ENCODE results near the gene AKT1S1.

AKT1S1 gene

GRCh38 chr19:49837009-49837310, 40.2 kb downstream of the AKT1S1 start:
- no peak overlapping the region for H3K27ac Mint-ChIP-seq
- no peak for DNase-seq
- no peaks in the 10 kb centered on the region for H3K9me3 Mint-ChIP-seq
- no peak for TF ChIP-seq CTCF (IDR thresholded peaks at IDR 0.05)
- H3K4me1 Mint-ChIP-seq = peaks cover 29% of the 10 kb centered on the region
- H3K36me3 Mint-ChIP-seq (ENCODE audit: low read depth) = peaks cover 66% of the 10 kb centered on the region
- peaks cover 11% of the 10 kb centered on the region for H3K27me3 Mint-ChIP-seq (ENCODE audit: low read depth, poor library complexity)
- H3K4me3 Mint-ChIP-seq = no peak overlapping the region

- no peak for TF ChIP-seq CTCF (IDR thresholded peaks at IDR 0.05)
- peaks cover 66% of the 10 kb centered on the region for H3K36me3 Mint-ChIP-seq (ENCODE audit: low read depth)
Observed at GRCh38 chr19:49836176-49837008, 40.8 kb downstream of the AKT1S1 start.

GRCh38 chr19:49835562-49835961, 41.6 kb downstream of the AKT1S1 start:
- Mint-ChIP-seq H3K27me3 (ENCODE audit: low read depth, poor library complexity) (peaks cover 11% of the 10 kb centered on the region), H3K4me3 (no peak overlapping the region), H3K4me1 (peaks cover 30% of the 10 kb centered on the region), H3K9me3 (no peaks in the 10 kb centered on the region), H3K27ac (no peak overlapping the region), H3K36me3 (ENCODE audit: low read depth) (peaks cover 60% of the 10 kb centered on the region)
- DNase-seq = no peak
- TF ChIP-seq CTCF (IDR thresholded peaks at IDR 0.05) = no peak

More at GRCh38 chr19:49836176-49837008, 40.8 kb downstream of the AKT1S1 start:
- H3K27ac Mint-ChIP-seq = no peak overlapping the region
- H3K4me3 Mint-ChIP-seq = no peak overlapping the region
- DNase-seq = no peak
- peaks cover 11% of the 10 kb centered on the region for H3K27me3 Mint-ChIP-seq (ENCODE audit: low read depth, poor library complexity)
- H3K9me3 Mint-ChIP-seq = no peaks in the 10 kb centered on the region
- H3K4me1 Mint-ChIP-seq = peaks cover 33% of the 10 kb centered on the region

- no peak for DNase-seq
- Mint-ChIP-seq H3K27ac (peak overlapping the region; percentile 90), H3K4me1 (peaks cover 30% of the 10 kb centered on the region)
Observed at GRCh38 chr19:49833599-49833998, 43.6 kb downstream of the AKT1S1 start.

GRCh38 chr19:49832556-49832955, 44.6 kb downstream of the AKT1S1 start:
- TF ChIP-seq CTCF (IDR thresholded peaks at IDR 0.05) = no peak
- Mint-ChIP-seq H3K4me3 (no peak overlapping the region), H3K36me3 (ENCODE audit: low read depth) (peaks cover 30% of the 10 kb centered on the region), H3K4me1 (peaks cover 32% of the 10 kb centered on the region), H3K27ac (peak overlapping the region; percentile 90), H3K9me3 (no peaks in the 10 kb centered on the region), H3K27me3 (ENCODE audit: low read depth, poor library complexity) (peaks cover 9% of the 10 kb centered on the region)
- no peak for DNase-seq

More at GRCh38 chr19:49833599-49833998, 43.6 kb downstream of the AKT1S1 start:
- Mint-ChIP-seq H3K4me3 (no peak overlapping the region), H3K9me3 (no peaks in the 10 kb centered on the region), H3K36me3 (ENCODE audit: low read depth) (peaks cover 41% of the 10 kb centered on the region), H3K27me3 (ENCODE audit: low read depth, poor library complexity) (peaks cover 11% of the 10 kb centered on the region)
- TF ChIP-seq CTCF (IDR thresholded peaks at IDR 0.05) = no peak

- DNase-seq = no peak
- Mint-ChIP-seq H3K36me3 (ENCODE audit: low read depth) (peaks cover 24% of the 10 kb centered on the region), H3K4me3 (no peak overlapping the region), H3K27me3 (ENCODE audit: low read depth, poor library complexity) (peaks cover 2% of the 10 kb centered on the region), H3K9me3 (no peaks in the 10 kb centered on the region), H3K27ac (peak overlapping the region; percentile 87), H3K4me1 (peaks cover 37% of the 10 kb centered on the region)
- TF ChIP-seq CTCF (IDR thresholded peaks at IDR 0.05) = no peak
Observed at GRCh38 chr19:49831592-49831991, 45.6 kb downstream of the AKT1S1 start.
